BE2C (cell line): ENCODE results near the gene PROSER3.
A peak's percentile ranks its signal among the peaks of the same experiment; 100 is the strongest.

Source experiments
- DNase-seq: peaks from one replicate; pipeline ENCODE4 v3.0.0-alpha.2; 2020
- H3K27me3 ChIP-seq: fragments of 250-450 bp; sonication (Bioruptor Pico); 2 replicates; pipeline ENCODE4 v1.5.1; 2020; ENCODE audit warnings: mild to moderate bottlenecking
- H3K36me3 ChIP-seq: fragments of 250-450 bp; sonication (Bioruptor Pico); 2 replicates; pipeline ENCODE4 v1.5.1; 2020; ENCODE audit warnings: mild to moderate bottlenecking
- H3K4me1 ChIP-seq: fragments of 250-450 bp; sonication (Bioruptor Pico); 2 replicates; pipeline ENCODE4 v1.5.1; 2020
- H3K4me3 ChIP-seq: 2 replicates; pipeline ENCODE4 v1.5.1; 2011; ENCODE audit warnings: low read depth, low read length
- H3K9me3 ChIP-seq: fragments of 250-450 bp; sonication (Bioruptor Pico); 2 replicates; pipeline ENCODE4 v1.5.1; 2020
- CTCF ChIP-seq: IDR thresholded peaks from 2 replicates; pipeline ENCODE4 v1.5.1; 2012; ENCODE audit warnings: mild to moderate bottlenecking, low read depth, low read length

PROSER3 gene

GRCh38 chr19:35745328-35746086 lies 12.5 kb upstream of the PROSER3 start, which contains the start of the genes PSENEN and U2AF1L4:
Gene PSENEN, plus strand, starts transcription at chr19:35745651. Its CDS starts 280 bp downstream, at chr19:35745931.
Gene U2AF1L4, minus strand, starts transcription at chr19:35745418. Its CDS starts 27 bp downstream, at chr19:35745391.
- H3K36me3 ChIP-seq, result no peaks in the 10 kb centered on the region
- no peaks in the 10 kb centered on the region for H3K27me3 ChIP-seq
- peaks cover 6% of the 10 kb centered on the region; the same call in 1 of the 2 replicates for H3K4me1 ChIP-seq
- TF ChIP-seq CTCF, result no peak
- H3K9me3 ChIP-seq, result no peaks in the 10 kb centered on the region
- H3K4me3 ChIP-seq, result peak within 1 kb of the TSS; percentile 75
- DNase-seq, result peak; percentile 97

- H3K4me1 ChIP-seq, result peaks cover 6% of the 10 kb centered on the region; the same call in 1 of the 2 replicates
- no peaks in the 10 kb centered on the region for H3K9me3 ChIP-seq
- H3K4me3 ChIP-seq, result peak overlapping the region; percentile 75
These were observed 11.9 kb upstream of the PROSER3 start for GRCh38 chr19:35746087-35746462.

GRCh38 chr19:35746531-35746930 lies 11.4 kb upstream of the PROSER3 start:
- Histone ChIP-seq H3K4me1 (peaks cover 6% of the 10 kb centered on the region; the same call in 1 of the 2 replicates), H3K27me3 (no peaks in the 10 kb centered on the region), H3K4me3 (peak overlapping the region; percentile 75; the same call in 1 of the 2 replicates), H3K36me3 (no peaks in the 10 kb centered on the region), H3K9me3 (no peaks in the 10 kb centered on the region)
- DNase-seq, result no peak
- no peak for TF ChIP-seq CTCF

More at GRCh38 chr19:35746087-35746462, 11.9 kb upstream of the PROSER3 start:
- TF ChIP-seq CTCF, result no peak
- Histone ChIP-seq H3K36me3 (no peaks in the 10 kb centered on the region), H3K27me3 (no peaks in the 10 kb centered on the region)
- no peak for DNase-seq

GRCh38 chr19:35748106-35749020 lies 9.6 kb upstream of the PROSER3 start, which contains the start of gene LIN37:
Gene LIN37, plus strand, starts transcription at chr19:35748576. Its CDS starts 149 bp downstream, at chr19:35748725.
- Histone ChIP-seq H3K27me3 (no peaks in the 10 kb centered on the region), H3K4me1 (peaks cover 6% of the 10 kb centered on the region; the same call in 1 of the 2 replicates), H3K9me3 (no peaks in the 10 kb centered on the region), H3K36me3 (peaks cover 2% of the 10 kb centered on the region; the same call in 1 of the 2 replicates), H3K4me3 (peak within 1 kb of the TSS; percentile 93)
- TF ChIP-seq CTCF, result no peak
- DNase-seq, result peak; percentile 99

GRCh38 chr19:35750167-35750566 lies 7.8 kb upstream of the PROSER3 start:
- Histone ChIP-seq H3K36me3 (peaks cover 5% of the 10 kb centered on the region; the same call in 1 of the 2 replicates), H3K4me3 (no peak overlapping the region), H3K4me1 (0 out of 2 replicates have a peak, but pooled peaks cover 2% of the 10 kb centered on the region), H3K27me3 (no peaks in the 10 kb centered on the region), H3K9me3 (no peaks in the 10 kb centered on the region)
- no peak for DNase-seq
- TF ChIP-seq CTCF, result no peak
